HEK293 (cell line): ENCODE data around the gene CHST2.

ENCODE experiments used
- BCL11A ChIP-seq: fragments of 450-650 bp; formaldehyde crosslinking; IDR thresholded peaks from 2 replicates; pipeline ENCODE4 v1.5.1; 2016; ENCODE audit warnings: low read depth, missing biosample characterization, missing genetic modification characterization
- KLF16 ChIP-seq: fragments of 450-650 bp; formaldehyde crosslinking; IDR thresholded peaks from 2 replicates; pipeline ENCODE4 v1.5.1; 2017; ENCODE audit warnings: missing biosample characterization, missing genetic modification characterization
- YY1 ChIP-seq: fragments of 450-650 bp; formaldehyde crosslinking; IDR thresholded peaks from 2 replicates; pipeline ENCODE4 v1.5.1; 2018; ENCODE audit warnings: missing biosample characterization, missing genetic modification characterization
- ZNF274 ChIP-seq, 2 experiments: fragments of 200-500 bp in 1 of 2; fragments of 450-650 bp in 1 of 2; sonication (Bioruptor generic) in 1 of 2; formaldehyde crosslinking in 1 of 2; IDR thresholded peaks; 2 replicates each; pipeline versions ENCODE4 v1.5.1 to v1.6.1; 2014 to 2016; ENCODE audit warnings: borderline replicate concordance in 1 of 2, inconsistent platforms in 1 of 2, low read length in 1 of 2, missing biosample characterization in 1 of 2, missing genetic modification characterization in 1 of 2
- ZNF350 ChIP-seq: fragments of 450-650 bp; formaldehyde crosslinking; IDR thresholded peaks from 2 replicates; pipeline ENCODE4 v1.5.0; 2017; ENCODE audit warnings: missing biosample characterization, mild to moderate bottlenecking, missing genetic modification characterization
- ZNF544 ChIP-seq: fragments of 450-650 bp; formaldehyde crosslinking; IDR thresholded peaks from 2 replicates; pipeline ENCODE4 v1.5.0; 2017; ENCODE audit warnings: missing biosample characterization, missing genetic modification characterization
- TF ChIP-seq, protein P1 (sequence below): fragments of 450-650 bp; formaldehyde crosslinking; IDR thresholded peaks from 2 replicates; pipeline ENCODE4 v1.5.1; 2016; ENCODE audit warnings: missing biosample characterization, missing genetic modification characterization

- TF ChIP-seq ZNF544 (tag by site-specific recombination) (no peak), BCL11A (tag by site-specific recombination) (no peak), ZNF274 (IDR thresholded peaks at IDR 0.05; ENCODE audit: low read length) (no peak), ZNF274 (tag by site-specific recombination; IDR thresholded peaks at IDR 0.05; ENCODE audit: borderline replicate concordance) (no peak), YY1 (tag by site-specific recombination) (no peak), ZNF350 (tag by site-specific recombination) (no peak), KLF16 (no peak)
- TF ChIP-seq, protein P1, sequence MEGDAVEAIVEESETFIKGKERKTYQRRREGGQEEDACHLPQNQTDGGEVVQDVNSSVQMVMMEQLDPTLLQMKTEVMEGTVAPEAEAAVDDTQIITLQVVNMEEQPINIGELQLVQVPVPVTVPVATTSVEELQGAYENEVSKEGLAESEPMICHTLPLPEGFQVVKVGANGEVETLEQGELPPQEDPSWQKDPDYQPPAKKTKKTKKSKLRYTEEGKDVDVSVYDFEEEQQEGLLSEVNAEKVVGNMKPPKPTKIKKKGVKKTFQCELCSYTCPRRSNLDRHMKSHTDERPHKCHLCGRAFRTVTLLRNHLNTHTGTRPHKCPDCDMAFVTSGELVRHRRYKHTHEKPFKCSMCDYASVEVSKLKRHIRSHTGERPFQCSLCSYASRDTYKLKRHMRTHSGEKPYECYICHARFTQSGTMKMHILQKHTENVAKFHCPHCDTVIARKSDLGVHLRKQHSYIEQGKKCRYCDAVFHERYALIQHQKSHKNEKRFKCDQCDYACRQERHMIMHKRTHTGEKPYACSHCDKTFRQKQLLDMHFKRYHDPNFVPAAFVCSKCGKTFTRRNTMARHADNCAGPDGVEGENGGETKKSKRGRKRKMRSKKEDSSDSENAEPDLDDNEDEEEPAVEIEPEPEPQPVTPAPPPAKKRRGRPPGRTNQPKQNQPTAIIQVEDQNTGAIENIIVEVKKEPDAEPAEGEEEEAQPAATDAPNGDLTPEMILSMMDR (tag by site-specific recombination): no peak
Observed at GRCh38 chr3:143139762-143140161, 20.2 kb downstream of the CHST2 start.
